Mesodermal cell (in vitro differentiated cells): ENCODE results near the gene ARHGAP40.
"Not testable (repeated sequence)": the region's sequence is repeated elsewhere in the genome, so short reads cannot be mapped to it uniquely, and the experiment has no call there.

Experiments
- H3K27ac ChIP-seq: 2 replicates; pipeline ENCODE4 v1.7.0; 2013; ENCODE audit warnings: mild to moderate bottlenecking, low read depth, low read length, moderate library complexity; ENCODE audit not compliant: severe bottlenecking
- H3K36me3 ChIP-seq: 2 replicates; pipeline ENCODE4 v1.7.1; 2013; ENCODE audit warnings: mild to moderate bottlenecking, low read length, moderate library complexity; ENCODE audit not compliant: control insufficient read depth, insufficient read depth
- H3K4me1 ChIP-seq: one replicate; pipeline ENCODE4 v1.7.1; 2013; ENCODE audit warnings: mild to moderate bottlenecking, low read length; ENCODE audit not compliant: insufficient read depth, control insufficient read depth, poor library complexity, severe bottlenecking
- H3K4me3 ChIP-seq: 2 replicates; pipeline ENCODE4 v1.7.0; 2013; ENCODE audit warnings: low read length, control low read depth, mild to moderate bottlenecking; ENCODE audit not compliant: insufficient read depth, poor library complexity, severe bottlenecking; ENCODE audit errors: extremely low read depth
- H3K9me3 ChIP-seq: 2 replicates; pipeline ENCODE4 v1.7.1; 2013; ENCODE audit warnings: mild to moderate bottlenecking, low read length, moderate library complexity; ENCODE audit not compliant: control insufficient read depth
- WGBS, 2 experiments: methylation state at CpG; one replicate each; pipeline ENCODE4 v1.1.5; 2013; ENCODE audit warnings: missing lambda C conversion rate in 2 of 2; ENCODE audit not compliant: insufficient coverage in 2 of 2; 5-methylcytosine and 5-hydroxymethylcytosine counted together

Gene ARHGAP40

DNA sequence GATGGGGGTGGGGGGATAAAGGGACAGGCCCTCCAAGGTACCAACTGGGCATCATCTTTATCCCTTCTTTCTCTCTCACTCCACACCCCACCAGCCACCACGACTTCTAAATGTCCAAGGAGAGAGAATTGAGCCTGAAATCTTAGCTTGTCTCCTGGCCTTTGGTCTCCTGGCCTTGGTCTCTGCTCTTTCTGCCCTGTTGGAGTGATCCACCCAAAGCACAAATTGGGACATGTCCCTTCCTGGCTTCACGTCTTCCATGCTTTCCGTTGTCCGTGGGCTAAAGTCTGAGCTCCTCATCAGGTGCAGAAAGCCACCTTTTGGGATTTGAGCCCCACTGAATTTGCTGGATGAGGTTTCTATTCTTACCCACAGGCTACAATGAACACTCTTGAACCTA lies 12.3 kb upstream of the ARHGAP40 start:
- 92 to 93% methylated on average over 4 of the region's 4 CpGs for WGBS, 2 experiments
- H3K9me3 ChIP-seq, result no peaks in the 10 kb centered on the region
- peaks cover 8% of the 10 kb centered on the region for H3K4me1 ChIP-seq
- no peak overlapping the region for H3K27ac ChIP-seq
- H3K36me3 ChIP-seq, result no peaks in the 10 kb centered on the region
- H3K4me3 ChIP-seq, result no peak overlapping the region

DNA sequence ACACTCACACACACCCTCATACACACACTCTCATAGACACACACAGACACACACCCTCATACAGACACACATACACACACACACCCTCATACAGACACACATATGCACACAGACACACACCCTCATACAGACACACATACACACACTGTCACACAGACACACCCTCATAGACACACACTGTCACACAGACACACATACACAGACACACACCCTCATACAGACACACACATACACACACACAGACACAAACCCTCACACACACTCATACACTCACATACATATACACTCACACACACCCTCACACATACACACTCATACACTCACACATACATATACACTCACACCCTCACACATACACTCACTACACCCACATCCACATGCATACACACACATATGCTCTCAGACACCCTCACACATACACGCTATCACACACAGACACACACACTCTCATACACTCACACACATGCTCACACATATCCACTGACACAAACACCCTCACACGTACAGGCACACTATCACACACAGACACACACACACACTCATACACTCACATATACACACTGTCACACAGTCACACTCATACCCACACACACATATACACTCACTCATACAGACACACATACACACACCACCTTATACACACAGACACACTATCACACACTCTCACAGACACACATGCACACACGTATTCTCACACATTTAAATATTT lies 11.5 kb upstream of the ARHGAP40 start:
- no peaks in the 10 kb centered on the region for H3K36me3 ChIP-seq
- no peaks in the 10 kb centered on the region for H3K9me3 ChIP-seq
- no peak overlapping the region for H3K27ac ChIP-seq
- no peak overlapping the region for H3K4me3 ChIP-seq
- peaks cover 8% of the 10 kb centered on the region for H3K4me1 ChIP-seq
- 85 to 92% methylated on average over 3 of the region's 3 CpGs for WGBS, 2 experiments

DNA sequence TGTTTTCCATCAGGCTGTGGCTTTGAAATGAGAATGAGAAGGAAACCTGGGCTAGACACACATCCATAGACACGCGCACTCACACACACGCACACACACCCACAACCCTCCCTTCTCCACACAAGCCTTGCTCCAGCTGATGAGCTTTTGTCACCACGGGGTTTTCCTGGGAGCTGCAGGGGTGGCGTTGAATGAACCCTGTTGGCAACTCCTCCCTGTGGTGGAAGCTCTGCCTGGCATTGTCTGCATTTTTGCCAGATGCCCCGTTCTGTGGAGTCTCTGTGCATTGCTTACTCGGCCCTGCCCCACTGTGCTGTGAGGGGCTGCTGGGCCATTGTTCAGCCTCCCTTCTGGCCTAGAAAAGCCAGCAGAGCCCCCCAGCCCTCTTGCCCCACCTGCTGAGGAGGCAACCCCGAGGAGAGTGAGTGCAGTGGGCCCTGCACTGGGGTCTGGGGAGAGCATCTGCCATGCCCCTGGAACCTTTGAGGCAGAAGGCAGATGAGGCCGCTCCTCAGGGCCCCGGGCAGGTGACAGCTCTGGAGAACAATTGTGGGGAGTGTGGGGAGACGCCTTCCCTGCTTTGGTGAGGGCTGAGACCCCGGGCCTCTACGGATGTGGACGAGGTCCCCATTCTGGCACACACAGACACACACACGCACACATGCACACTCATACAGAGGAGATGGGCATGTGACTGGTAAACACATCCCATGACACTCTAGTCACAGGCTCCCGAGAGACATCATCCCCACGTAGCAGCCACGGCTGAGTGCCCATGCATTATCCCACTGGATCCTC lies 10.7 kb upstream of the ARHGAP40 start:
- peaks cover 8% of the 10 kb centered on the region for H3K4me1 ChIP-seq
- H3K27ac ChIP-seq, result no peak overlapping the region
- H3K9me3 ChIP-seq, result no peaks in the 10 kb centered on the region
- H3K36me3 ChIP-seq, result no peaks in the 10 kb centered on the region
- WGBS, 2 experiments, result 89 to 92% methylated on average over 14 to 16 of the region's 18 CpGs
- no peak overlapping the region for H3K4me3 ChIP-seq

DNA sequence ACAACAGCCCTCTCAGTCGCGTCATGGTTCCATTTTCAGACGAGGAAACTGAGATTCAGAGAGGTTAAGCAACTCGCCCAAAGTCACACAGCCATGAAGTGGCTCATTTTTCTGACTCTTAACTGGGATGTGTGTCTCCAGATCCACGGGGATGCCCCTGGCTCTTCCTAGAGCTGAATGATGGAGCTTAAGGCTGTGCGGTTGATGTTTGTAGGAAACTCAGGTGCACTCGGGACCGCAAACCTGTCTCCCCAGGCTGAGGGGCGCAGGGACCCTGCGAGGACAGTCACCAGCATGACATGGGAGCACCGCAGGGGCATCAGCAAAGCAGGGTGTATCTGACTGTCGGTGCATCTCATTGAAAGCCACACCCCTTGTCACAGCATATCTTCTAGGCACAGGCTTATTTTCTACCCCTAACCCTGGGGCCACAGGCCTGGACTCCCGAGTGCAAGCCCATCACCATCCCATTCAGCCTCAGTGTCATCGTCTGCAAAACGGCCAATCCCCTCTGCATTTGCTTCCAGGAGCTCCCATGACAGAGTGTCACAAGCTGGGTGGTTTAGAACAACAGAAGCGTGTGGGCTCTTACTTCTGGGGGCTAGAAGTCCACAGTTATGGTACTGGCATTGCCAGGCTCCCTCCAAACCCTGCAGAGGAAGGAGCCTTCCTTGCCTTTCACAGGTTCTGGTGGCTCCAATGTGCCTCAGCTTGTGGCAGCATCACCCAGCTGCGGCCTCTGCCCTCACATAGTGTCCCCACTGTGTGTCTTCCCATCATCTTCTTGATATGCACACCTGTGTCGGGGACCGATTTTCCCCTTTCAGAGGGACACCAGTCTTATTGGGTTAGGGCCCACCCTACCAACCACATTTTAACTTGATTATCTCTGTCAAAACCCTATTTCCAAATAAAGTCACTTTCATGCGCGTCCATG lies 9.9 kb upstream of the ARHGAP40 start:
- no peak overlapping the region for H3K4me3 ChIP-seq
- 90% methylated on average over 18 to 20 of the region's 21 CpGs for WGBS, 2 experiments
- peaks cover 8% of the 10 kb centered on the region for H3K4me1 ChIP-seq
- H3K27ac ChIP-seq, result peak overlapping the region; percentile 36
- H3K36me3 ChIP-seq, result no peaks in the 10 kb centered on the region
- H3K9me3 ChIP-seq, result no peaks in the 10 kb centered on the region

DNA sequence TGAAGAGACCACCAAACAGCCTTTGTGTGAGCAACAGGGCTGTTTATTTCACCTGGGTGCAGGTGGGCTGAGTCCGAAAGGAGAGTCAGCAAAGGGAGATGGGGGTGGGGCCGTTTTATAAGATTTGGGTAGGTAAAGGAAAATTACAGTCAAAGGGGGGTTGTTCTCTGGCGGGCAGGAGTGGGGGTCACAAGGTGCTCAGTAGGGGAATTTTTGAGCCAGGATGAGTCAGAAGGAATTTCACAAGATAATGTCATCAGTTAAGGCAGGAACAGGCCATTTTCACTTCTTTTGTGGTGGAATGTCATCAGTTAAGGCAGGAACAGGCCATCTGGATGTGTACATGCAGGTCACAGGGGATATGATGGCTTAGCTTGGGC lies 9.2 kb upstream of the ARHGAP40 start:
- H3K27ac ChIP-seq, result peak overlapping the region; percentile 36
- H3K9me3 ChIP-seq, H3K4me1 ChIP-seq, H3K4me3 ChIP-seq, H3K36me3 ChIP-seq: not testable (repeated sequence)
- 50% methylated on average over 3 of the region's 3 CpGs; no CpG with 5 or more reads in 1 of the 2 experiments for WGBS, 2 experiments

DNA sequence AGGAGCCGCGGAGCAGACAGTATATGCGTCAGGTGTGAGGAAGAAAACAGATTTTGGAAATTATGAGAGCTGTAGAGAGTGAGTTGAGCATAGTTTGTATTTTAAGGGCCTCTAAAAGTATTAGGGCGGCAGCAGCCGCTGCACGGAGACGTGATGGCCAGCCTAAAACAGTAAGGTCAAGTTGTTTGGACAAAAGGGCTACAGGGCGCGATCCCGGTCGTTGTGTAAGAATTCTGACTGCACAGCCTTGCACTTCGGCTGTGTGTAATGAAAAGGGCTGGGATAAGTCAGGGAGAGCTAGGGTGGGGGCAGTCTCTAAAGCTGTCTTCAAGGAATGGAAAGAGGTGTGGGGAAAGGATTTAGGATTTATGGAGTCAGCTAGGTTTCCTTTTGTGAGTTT lies 7.3 kb upstream of the ARHGAP40 start:
- WGBS, 2 experiments, result 91 to 95% methylated on average over 12 of the region's 12 CpGs

DNA sequence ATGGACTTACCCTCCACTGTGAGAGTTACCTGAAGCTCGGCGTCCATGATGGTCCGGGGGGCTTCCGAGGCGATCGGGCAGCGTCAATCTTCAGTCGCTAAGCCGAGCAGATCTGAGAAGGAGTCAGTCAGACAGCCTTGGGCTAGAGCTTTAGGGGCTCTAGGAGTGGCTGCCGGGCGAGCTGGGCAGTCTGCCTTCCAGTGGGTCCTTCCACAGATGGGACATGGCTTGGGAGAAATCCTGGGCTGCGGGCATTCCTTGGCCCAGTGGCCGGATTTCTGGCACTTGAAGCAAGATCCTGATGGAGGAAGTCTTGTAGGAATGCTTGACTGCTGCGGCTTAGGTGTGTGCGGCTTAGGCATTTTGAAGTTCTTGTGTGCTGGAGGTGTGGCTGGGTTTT lies 5.7 kb upstream of the ARHGAP40 start:
- H3K9me3 ChIP-seq, H3K36me3 ChIP-seq, H3K4me3 ChIP-seq, H3K27ac ChIP-seq: not testable (repeated sequence)
- 94 to 97% methylated on average over 12 to 13 of the region's 15 CpGs for WGBS, 2 experiments
- peaks cover 14% of the 10 kb centered on the region for H3K4me1 ChIP-seq

More for the DNA sequence above, 7.3 kb upstream of the ARHGAP40 start:
- not testable (repeated sequence) for H3K4me1 ChIP-seq, H3K4me3 ChIP-seq, H3K9me3 ChIP-seq, H3K27ac ChIP-seq, H3K36me3 ChIP-seq

DNA sequence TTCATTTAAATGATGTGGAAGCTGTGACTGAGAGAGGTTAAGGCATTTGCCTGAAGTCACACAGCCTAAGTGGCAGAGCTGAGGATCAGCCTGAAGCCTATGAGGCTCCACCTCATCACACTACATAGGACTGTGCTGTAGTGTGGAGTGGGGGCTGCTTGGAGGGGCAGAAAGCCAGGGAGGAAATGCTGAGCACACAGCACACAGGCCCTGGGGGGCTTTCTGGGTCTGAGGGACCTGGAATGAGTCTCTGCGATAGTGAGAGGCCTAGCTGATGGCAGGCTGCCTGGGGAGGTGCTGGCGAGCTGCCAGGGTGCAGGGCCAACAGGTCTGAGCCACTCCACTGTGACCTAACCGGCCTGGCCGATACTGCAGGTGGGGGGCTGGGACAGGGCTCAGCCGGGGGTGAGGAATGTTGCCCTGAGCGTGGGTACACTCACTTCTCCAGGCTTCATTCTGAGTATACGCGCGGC lies 2.2 kb upstream of the ARHGAP40 start:
- H3K4me1 ChIP-seq, result peaks cover 29% of the 10 kb centered on the region
- no peaks in the 10 kb centered on the region for H3K9me3 ChIP-seq
- H3K36me3 ChIP-seq, result no peaks in the 10 kb centered on the region
- no peak overlapping the region for H3K27ac ChIP-seq
- WGBS, 2 experiments, result 65 to 78% methylated on average over 5 to 9 of the region's 9 CpGs
- H3K4me3 ChIP-seq, result no peak overlapping the region

DNA sequence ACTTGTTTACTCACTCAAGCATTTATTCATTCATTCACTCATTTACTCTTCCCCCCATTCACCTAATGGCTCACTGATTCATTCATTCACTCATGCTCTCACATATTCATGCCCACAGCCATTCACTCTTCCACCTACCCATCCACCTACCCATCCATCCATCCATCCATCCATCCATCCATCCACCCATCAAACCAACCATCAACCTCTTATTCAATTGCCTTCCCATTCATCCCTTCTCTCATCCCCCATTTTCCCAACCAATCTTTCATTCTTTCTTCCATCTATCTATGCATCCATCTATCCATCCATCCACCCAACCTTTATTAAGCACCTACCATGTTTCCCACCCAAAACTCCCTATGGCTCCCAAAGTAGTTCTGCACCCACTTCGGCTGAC lies 1.6 kb upstream of the ARHGAP40 start:
- Histone ChIP-seq H3K36me3 (no peaks in the 10 kb centered on the region), H3K4me3 (no peak overlapping the region), H3K27ac (no peak overlapping the region), H3K9me3 (no peaks in the 10 kb centered on the region), H3K4me1 (peaks cover 29% of the 10 kb centered on the region)
- 100% methylated on average over 1 of the region's 1 CpG for WGBS, 2 experiments

DNA sequence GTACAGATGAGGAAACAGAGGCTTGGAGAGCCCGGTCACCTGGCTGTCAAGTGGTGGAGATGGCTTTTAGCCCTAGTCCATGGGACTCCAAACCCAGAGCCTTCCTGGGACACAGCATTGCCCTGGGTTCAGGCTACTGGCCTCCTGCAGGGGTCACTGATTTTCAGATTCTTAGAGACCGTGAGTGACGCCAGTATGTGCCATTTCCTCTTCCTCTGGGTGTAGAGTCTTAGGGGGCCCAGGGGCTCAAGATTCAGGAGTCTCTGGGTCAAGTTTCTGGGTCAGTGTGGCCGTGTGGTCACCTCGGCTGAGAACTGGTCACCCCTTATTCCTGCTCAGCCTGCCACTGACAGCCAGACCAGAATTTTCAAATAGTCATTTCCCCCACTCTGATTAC lies 574 bp downstream of the ARHGAP40 start:
- WGBS, 2 experiments, result 52 to 54% methylated on average over 3 of the region's 5 CpGs
- Histone ChIP-seq H3K9me3 (no peaks in the 10 kb centered on the region), H3K4me3 (peak overlapping the region; percentile 36), H3K36me3 (no peaks in the 10 kb centered on the region), H3K27ac (no peak overlapping the region), H3K4me1 (peaks cover 37% of the 10 kb centered on the region)
